MCF 10A (cell line): Measurements from ENCODE around the gene RALY. TPM values are rescaled to one million over a fixed set of nuclear protein-coding genes. Genes with fewer than 3 reads are reported as not detected.

Experiments
- BruUV-seq: library from RNA; stranded (reverse); fragments of 400-500 nt; replicated peaks from 2 replicates; lab custom pipeline; 2021; lab: Mats Ljungman, UMichigan
- CTCF ChIA-PET: fragments of 300-600 bp; sonication (Branson Sonifier 250); formaldehyde crosslinking; extraction: SDS; loops from one replicate; lab custom pipeline; 2021; ENCODE audit warnings: antibody characterized with exemption, inconsistent platforms; lab: Yijun Ruan, JAX
- POLR2A ChIA-PET: fragments of 300-600, 350-650 bp; sonication (Branson Sonifier 250); formaldehyde crosslinking; extraction: SDS; loops from one replicate; lab custom pipeline; 2020; ENCODE audit warnings: antibody characterized with exemption, inconsistent platforms; lab: Yijun Ruan, JAX
- DNase-seq: peaks from one replicate; pipeline ENCODE4 v3.0.0-alpha.2; 2018; ENCODE audit not compliant: unreplicated experiment
- H3K27ac Mint-ChIP-seq: one replicate; pipeline ENCODE4 v1.8.0; 2022; ENCODE audit warnings: mild to moderate bottlenecking, low read depth, mixed read lengths; ENCODE audit not compliant: unreplicated experiment
- H3K27me3 Mint-ChIP-seq: one replicate; pipeline ENCODE4 v1.8.0; 2022; ENCODE audit warnings: mixed read lengths; ENCODE audit not compliant: insufficient read depth, unreplicated experiment
- H3K36me3 Mint-ChIP-seq: one replicate; pipeline ENCODE4 v1.8.0; 2022; ENCODE audit warnings: mild to moderate bottlenecking, moderate library complexity, mixed read lengths; ENCODE audit not compliant: insufficient read depth, unreplicated experiment
- H3K4me1 Mint-ChIP-seq: one replicate; pipeline ENCODE4 v1.8.0; 2022; ENCODE audit warnings: mixed read lengths; ENCODE audit not compliant: insufficient read depth, unreplicated experiment
- H3K4me3 Mint-ChIP-seq: one replicate; pipeline ENCODE4 v1.8.0; 2022; ENCODE audit warnings: mild to moderate bottlenecking, moderate library complexity, mixed read lengths; ENCODE audit not compliant: unreplicated experiment
- H3K9me3 Mint-ChIP-seq: one replicate; pipeline ENCODE4 v1.8.0; 2022; ENCODE audit warnings: mixed read lengths; ENCODE audit not compliant: unreplicated experiment
- CTCF ChIP-seq: fragments of 200-600 bp; IDR thresholded peaks from one replicate; pipeline ENCODE4 v1.8.0; 2022; ENCODE audit warnings: antibody characterized with exemption, mild to moderate bottlenecking; ENCODE audit not compliant: unreplicated experiment
- intact Hi-C: fragments of 100-400 bp; cut with micrococcal nuclease; formaldehyde crosslinking; loops from 2 replicates; pipeline ENCODE4 v1.14.1; 2022
- total RNA-seq: library from RNA; stranded (reverse); gene quantifications from 2 replicates; pipeline ENCODE4 v1.2.3, GENCODE V29; 2022

Gene RALY
- total RNA-seq, 1 experiment from 2014 or later: 120 TPM

- peaks cover 6% of the 10 kb centered on the region for H3K4me1 Mint-ChIP-seq
- H3K27ac Mint-ChIP-seq: no peak overlapping the region
- no peaks in the 10 kb centered on the region for H3K9me3 Mint-ChIP-seq
- H3K27me3 Mint-ChIP-seq: no peaks in the 10 kb centered on the region
- no peak for DNase-seq
- ChIA-PET POLR2A (interaction anchor here (6.5 kb wide), 1 partner anchor 7 kb away, joined by 55 read pairs; no protein-coding TSS in a partner anchor), CTCF (interaction anchor here (0.6 to 0.8 kb wide), 4 partner anchors 9 to 396 kb away, joined by 3 read pairs; no protein-coding TSS in a partner anchor)
- BruUV-seq: no TSS peak
- TF ChIP-seq CTCF: no peak
- H3K4me3 Mint-ChIP-seq: no peak overlapping the region
- H3K36me3 Mint-ChIP-seq: no peaks in the 10 kb centered on the region
- intact Hi-C loops: loop anchor here (5.0 to 10.0 kb wide), 2 partner anchors 43 to 75 kb away; no protein-coding TSS in a partner anchor
Observed at GRCh38 chr20:33990075-33990474, 3.6 kb upstream of the RALY start.

- Mint-ChIP-seq H3K9me3 (no peaks in the 10 kb centered on the region), H3K27ac (no peak overlapping the region), H3K4me3 (peak overlapping the region; percentile 95), H3K36me3 (no peaks in the 10 kb centered on the region), H3K4me1 (peaks cover 13% of the 10 kb centered on the region), H3K27me3 (no peaks in the 10 kb centered on the region)
- intact Hi-C loops: loop anchor here (5.0 to 10.0 kb wide), 2 partner anchors 44 to 73 kb away; no protein-coding TSS in a partner anchor
- DNase-seq: no peak
- CTCF ChIA-PET: interaction anchor here (0.6 to 1.0 kb wide), 3 partner anchors 77 to 323 kb away, joined by 3 to 5 read pairs (median 3); no protein-coding TSS in a partner anchor
- no peak for TF ChIP-seq CTCF
- POLR2A ChIA-PET: interaction anchor here (1.0 to 6.5 kb wide), 9 partner anchors 9 to 502 kb away, joined by 3 to 122 read pairs (median 21); partner anchors contain the start of genes CBFA2T2, CHMP4B and EIF2S2
- BruUV-seq: no TSS peak
Observed at GRCh38 chr20:33991502-33991901, 2.2 kb upstream of the RALY start.

GRCh38 chr20:33992145-33992922 lies 1.4 kb upstream of the RALY start:
- peaks cover 13% of the 10 kb centered on the region for H3K4me1 Mint-ChIP-seq
- H3K36me3 Mint-ChIP-seq: peaks cover 2% of the 10 kb centered on the region
- BruUV-seq: TSS peak; percentile 83
- H3K27ac Mint-ChIP-seq: peak overlapping the region; percentile 96
- POLR2A ChIA-PET: interaction anchor here (0.6 to 6.5 kb wide), 32 partner anchors 9 to 591 kb away, joined by 3 to 122 read pairs (median 6); partner anchors contain the start of genes ACTL10, CBFA2T2, CDK5RAP1 and CHMP4B
- H3K9me3 Mint-ChIP-seq: no peaks in the 10 kb centered on the region
- no peak for DNase-seq
- no peak for TF ChIP-seq CTCF
- intact Hi-C loops: loop anchor here (5.0 to 10.0 kb wide), 2 partner anchors 45 to 72 kb away; no protein-coding TSS in a partner anchor
- CTCF ChIA-PET: interaction anchor here (0.5 to 1.0 kb wide), 4 partner anchors 47 to 324 kb away, joined by 3 to 5 read pairs (median 3); no protein-coding TSS in a partner anchor
- peak overlapping the region; percentile 95 for H3K4me3 Mint-ChIP-seq
- no peaks in the 10 kb centered on the region for H3K27me3 Mint-ChIP-seq
